ENCODE data around the gene DZIP1L.

The DZIP1L gene

DNA sequence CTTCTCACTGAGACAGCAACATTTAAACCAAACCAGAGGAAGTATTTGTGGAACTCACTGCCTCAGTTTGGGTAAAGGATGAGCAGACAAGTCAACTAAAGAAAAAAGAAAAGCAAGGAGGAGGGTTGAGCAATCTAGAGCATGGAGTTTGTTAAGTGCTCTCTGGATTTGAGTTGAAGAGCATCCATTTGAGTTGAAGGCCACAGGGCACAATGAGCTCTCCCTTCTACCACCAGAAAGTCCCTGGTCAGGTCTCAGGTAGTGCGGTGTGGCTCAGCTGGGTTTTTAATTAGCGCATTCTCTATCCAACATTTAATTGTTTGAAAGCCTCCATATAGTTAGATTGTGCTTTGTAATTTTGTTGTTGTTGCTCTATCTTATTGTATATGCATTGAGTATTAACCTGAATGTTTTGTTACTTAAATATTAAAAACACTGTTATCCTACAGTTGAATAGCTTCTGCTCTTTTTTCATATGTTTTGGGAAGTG is 82.2 kb downstream of the DZIP1L start:
- DNase-seq (ENCODE audit: low read depth in 2 of 2): no peak

DNA sequence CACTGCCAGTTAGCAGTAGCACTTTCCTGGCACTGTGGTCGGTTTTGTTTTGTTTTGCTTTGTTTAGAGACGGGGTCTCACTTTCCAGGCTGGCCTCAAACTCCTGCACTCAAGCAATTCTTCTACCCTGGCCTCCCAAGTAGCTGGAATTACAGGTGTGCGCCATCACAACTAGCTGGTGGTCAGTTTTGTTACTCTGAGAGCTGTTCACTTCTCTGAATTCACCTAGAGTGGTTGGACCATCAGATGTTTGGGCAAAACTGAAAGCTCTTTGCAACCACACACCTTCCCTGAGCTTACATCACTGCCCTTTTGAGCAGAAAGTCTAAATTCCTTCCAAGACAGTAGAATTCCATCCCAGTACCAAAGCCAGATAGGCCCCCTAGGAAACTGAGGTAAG is 82.8 kb downstream of the DZIP1L start:
- DNase-seq (ENCODE audit: low read depth in 2 of 2): no peak

DNA sequence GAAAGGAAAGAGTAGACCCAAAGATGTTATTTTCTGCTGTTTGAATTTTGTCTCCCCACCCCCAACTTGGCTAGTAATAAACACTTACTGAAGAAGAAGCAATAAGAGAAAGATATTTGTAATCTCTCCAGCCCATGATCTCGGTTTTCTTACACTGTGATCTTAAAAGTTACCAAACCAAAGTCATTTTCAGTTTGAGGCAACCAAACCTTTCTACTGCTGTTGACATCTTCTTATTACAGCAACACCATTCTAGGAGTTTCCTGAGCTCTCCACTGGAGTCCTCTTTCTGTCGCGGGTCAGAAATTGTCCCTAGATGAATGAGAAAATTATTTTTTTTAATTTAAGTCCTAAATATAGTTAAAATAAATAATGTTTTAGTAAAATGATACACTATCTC is 83.9 kb downstream of the DZIP1L start:
- no peak for DNase-seq (ENCODE audit: low read depth in 2 of 2)

DNA sequence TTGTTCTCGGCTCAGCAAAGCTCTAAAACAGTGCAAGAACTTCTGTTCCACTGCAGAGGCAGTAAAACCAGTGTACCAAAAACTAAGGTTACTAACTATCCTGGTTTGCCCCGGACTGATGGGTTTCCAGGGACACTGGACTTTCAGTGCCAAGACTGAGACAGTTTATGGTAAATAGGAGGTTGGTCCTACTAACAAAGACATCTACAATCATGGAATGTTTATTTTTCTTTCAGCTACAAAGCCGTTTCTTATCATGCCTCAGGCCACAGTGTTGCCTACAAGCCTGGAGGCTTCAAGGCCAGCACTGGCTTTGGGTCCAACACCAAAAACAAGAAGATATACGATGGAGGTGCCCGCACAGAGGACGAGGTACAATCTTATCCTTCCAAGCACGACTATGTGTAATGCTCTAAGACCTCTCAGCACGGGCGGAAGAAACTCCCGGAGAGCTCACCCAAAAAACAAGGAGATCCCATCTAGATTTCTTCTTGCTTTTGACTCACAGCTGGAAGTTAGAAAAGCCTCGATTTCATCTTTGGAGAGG is 84.6 kb downstream of the DZIP1L start:
- DNase-seq (ENCODE audit: low read depth in 2 of 2): no peak

DNA sequence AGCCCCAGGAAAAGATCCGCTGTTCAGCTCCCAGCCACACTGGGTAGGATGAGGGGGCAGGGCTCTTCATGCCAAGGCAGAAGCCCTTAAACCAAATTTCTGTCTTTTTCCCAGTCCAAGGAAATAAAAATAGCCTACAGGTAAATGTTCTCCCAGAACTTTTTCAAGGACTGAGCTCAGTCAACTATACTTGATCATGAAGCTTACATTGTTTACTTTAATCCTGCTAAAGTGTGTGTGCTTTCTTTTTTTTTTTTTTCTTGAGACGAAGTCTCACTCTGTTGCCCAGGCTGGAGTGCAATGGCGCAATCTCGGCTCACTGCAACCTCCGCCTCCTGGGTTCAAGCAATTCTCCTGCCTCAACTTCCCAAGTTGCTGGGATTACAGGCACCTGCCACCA is 87.6 kb downstream of the DZIP1L start:
- no peak for DNase-seq (ENCODE audit: low read depth in 2 of 2)

DNA sequence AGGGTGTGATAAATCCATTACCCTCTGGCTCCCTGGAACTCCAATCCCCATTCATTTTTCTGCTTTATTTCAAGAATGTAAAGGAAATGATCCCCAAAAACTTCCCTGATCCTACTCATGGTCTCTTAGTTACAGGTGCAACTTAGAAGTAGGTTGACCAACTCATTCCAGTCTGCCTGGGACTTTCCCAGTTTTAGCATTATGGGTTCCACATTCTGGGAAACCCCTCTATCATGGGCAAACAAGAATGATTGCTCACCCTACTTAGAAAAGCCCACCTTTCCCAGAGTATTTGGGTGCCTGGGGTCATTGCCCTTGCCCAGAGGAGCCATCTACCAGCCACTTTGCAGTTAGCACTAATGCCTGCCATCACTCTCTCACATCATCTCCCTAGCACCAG is 89.9 kb downstream of the DZIP1L start:
- DNase-seq (ENCODE audit: low read depth in 2 of 2): no peak

DNA sequence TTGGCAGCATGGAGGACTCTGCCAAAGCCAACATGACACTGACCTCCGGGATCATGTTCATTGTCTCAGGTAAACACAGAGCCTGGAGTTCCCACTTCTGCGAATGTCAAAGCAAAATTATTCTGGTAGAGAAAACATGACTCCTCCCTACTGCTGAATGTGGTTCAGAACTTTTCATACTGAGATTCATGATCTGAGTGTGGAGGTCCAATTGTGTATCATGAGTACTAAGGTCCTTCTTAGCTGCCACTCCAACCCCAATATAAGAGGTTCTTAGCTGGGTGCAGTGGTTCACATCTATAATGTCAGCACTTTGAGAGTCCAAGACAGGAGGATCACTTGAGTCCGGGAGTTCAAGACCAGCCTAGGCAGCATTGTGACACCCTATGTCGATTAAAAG is 91.7 kb downstream of the DZIP1L start:
- DNase-seq (ENCODE audit: low read depth in 2 of 2): no peak

DNA sequence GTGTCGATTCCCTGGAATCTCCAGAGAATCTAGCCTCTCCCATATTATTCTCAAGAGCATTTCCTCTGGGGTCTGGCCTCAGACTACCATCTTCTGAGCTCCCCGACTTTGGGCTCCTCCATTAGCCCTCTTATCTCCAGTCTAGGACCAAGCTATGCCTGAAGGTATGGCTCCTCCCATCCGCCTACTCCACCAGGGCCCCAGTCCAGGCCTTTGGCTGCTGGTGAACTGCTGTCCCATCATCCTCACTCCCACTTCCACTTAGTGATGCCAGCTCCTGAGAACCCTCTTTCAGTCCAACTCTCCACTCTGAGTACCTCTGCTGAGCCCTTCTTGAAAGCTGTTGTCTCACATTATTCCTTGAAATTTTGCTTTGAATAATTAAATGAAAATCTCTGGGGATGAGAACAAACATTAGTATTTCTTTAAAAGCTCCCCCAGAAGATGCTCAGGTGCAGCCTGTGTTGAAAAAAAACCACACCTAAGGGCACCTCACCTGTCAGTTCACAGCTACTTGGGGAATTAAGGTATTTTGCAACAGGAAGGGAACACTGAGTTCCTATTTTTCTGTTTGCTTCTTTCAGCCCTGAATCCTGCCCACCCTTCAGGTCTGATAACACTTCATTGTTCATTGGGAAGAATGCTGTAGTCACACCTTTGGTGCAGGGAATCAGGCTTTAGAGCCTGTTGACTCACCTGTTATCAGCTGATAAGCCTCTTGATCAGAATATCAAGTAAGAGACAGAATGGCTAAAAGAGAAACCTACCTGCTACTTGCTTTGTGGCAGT is 95.9 kb downstream of the DZIP1L start:
- no peak for DNase-seq (ENCODE audit: low read depth in 2 of 2)

DNA sequence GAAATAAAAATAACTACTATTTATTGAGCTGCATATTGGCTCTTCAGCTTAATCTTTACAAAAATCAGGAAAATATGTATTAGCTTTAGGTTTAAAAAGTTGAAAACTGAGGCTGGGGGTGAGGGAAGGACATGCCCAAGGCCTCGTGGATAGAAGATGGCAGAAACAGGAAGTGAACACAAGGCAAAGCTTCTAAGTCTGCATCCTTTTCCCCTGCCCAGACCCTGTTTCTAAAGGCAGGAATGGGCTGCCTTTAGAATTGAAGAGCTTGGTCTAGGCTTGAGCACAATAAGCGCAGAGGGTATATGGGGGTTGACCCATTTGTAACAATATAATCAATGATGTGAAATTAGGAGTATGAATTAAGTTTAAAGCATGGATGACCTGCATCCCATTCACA is 99.3 kb downstream of the DZIP1L start:
- DNase-seq (ENCODE audit: low read depth in 2 of 2): no peak

DNA sequence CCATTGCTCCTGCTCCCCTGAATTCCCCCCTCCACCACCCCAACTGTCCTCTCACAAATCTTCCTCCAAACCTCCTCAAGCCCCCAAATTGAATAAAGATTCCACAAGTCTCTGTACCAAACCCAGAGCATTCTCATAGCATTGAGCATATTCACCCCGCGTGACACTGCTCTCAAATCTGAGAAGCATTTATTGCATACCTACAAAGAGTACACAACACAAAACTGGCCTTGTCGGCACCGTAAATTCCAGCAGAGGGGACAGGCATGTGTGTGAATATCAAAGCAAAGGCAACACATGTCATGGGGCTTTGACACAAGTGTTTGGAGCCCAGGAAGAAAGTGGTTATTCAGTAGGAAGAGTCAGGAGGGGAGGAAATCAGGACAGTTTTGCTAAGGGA is 102.9 kb downstream of the DZIP1L start:
- no peak for DNase-seq (ENCODE audit: low read depth in 2 of 2)

Data from stimulated activated CD8-positive, alpha-beta memory T cell treated with anti-CD3 and anti-CD28 coated beads, Interleukin-7, amount 100 ng/mL, for 1 hour (primary cell).